ENCODE data around the gene LRRC49.

- TF ChIP-seq CTCF (IDR thresholded peaks at IDR 0.05; ENCODE audit: insufficient read depth, low read depth, low read length) = no peak
- no peak for TF ChIP-seq EZH2 (IDR thresholded peaks at IDR 0.05; ENCODE audit: insufficient read depth, low read length)
These were observed 19.2 kb upstream of the LRRC49 start for GRCh38 chr15:70873232-70874054.

Data from astrocyte (in vitro differentiated cells and primary cell).